Measurements from ENCODE around the gene LRRC58. TPM values are rescaled to one million over a fixed set of nuclear protein-coding genes. Genes with fewer than 3 reads are reported as not detected.
A peak's percentile ranks its signal among the peaks of the same experiment; 100 is the strongest.
"Not testable (repeated sequence)": the region's sequence is repeated elsewhere in the genome, so short reads cannot be mapped to it uniquely, and the experiment has no call there.

Gene LRRC58
- total RNA-seq, 1 experiment from 2014 or later: 48.5 TPM

GRCh38 chr3:120352017-120352416, 2.9 kb upstream of the LRRC58 start:
- Histone ChIP-seq H3K27me3 (no peaks in the 10 kb centered on the region), H3K27ac (no peak overlapping the region), H3K36me3 (no peaks in the 10 kb centered on the region), H3K4me3 (no peak overlapping the region), H3K9me3 (replicated peaks) (no peaks in the 10 kb centered on the region), H3K4me1 (no peaks in the 10 kb centered on the region)
- no peak for DNase-seq

GRCh38 chr3:120350401-120350941, 1.3 kb upstream of the LRRC58 start:
- H3K27ac ChIP-seq: peak overlapping the region; percentile 89
- no peaks in the 10 kb centered on the region for H3K27me3 ChIP-seq
- H3K4me3 ChIP-seq: peak overlapping the region; percentile 84
- no peaks in the 10 kb centered on the region for H3K4me1 ChIP-seq
- no peaks in the 10 kb centered on the region for H3K9me3 ChIP-seq (replicated peaks)
- peak; percentile 52 to 62 for DNase-seq
- H3K36me3 ChIP-seq: no peaks in the 10 kb centered on the region

- Histone ChIP-seq H3K27me3 (no peaks in the 10 kb centered on the region), H3K9me3 (replicated peaks) (no peaks in the 10 kb centered on the region), H3K4me3 (peak overlapping the region; percentile 84), H3K36me3 (no peaks in the 10 kb centered on the region), H3K27ac (peak overlapping the region; percentile 89), H3K4me1 (no peaks in the 10 kb centered on the region)
- no peak for DNase-seq
Measured at GRCh38 chr3:120349855-120350125, 636 bp upstream of the LRRC58 start.

- DNase-seq: peak in 1 of 2 experiments; percentile 30
- H3K27me3 ChIP-seq: no peaks in the 10 kb centered on the region
- H3K27ac ChIP-seq: peak overlapping the region; percentile 89
Measured at GRCh38 chr3:120348065-120348990, 826 bp downstream of the LRRC58 start.

GRCh38 chr3:120344349-120344748, 4.8 kb downstream of the LRRC58 start:
- DNase-seq: no peak
- Histone ChIP-seq H3K4me3 (no peak overlapping the region), H3K36me3 (peaks cover 33% of the 10 kb centered on the region), H3K27me3 (no peaks in the 10 kb centered on the region), H3K9me3 (replicated peaks) (peaks cover 11% of the 10 kb centered on the region), H3K4me1 (no peaks in the 10 kb centered on the region), H3K27ac (no peak overlapping the region)

More at GRCh38 chr3:120348065-120348990, 826 bp downstream of the LRRC58 start:
- H3K9me3 ChIP-seq (replicated peaks): no peaks in the 10 kb centered on the region
- no peaks in the 10 kb centered on the region for H3K4me1 ChIP-seq
- H3K4me3 ChIP-seq: peak overlapping the region; percentile 84
- H3K36me3 ChIP-seq: peaks cover 2% of the 10 kb centered on the region

GRCh38 chr3:120341658-120342346, 7.4 kb downstream of the LRRC58 start:
- Histone ChIP-seq H3K27ac (no peak overlapping the region), H3K27me3 (no peaks in the 10 kb centered on the region), H3K4me1 (no peaks in the 10 kb centered on the region), H3K4me3 (no peak overlapping the region), H3K9me3 (replicated peaks) (peaks cover 14% of the 10 kb centered on the region), H3K36me3 (peaks cover 49% of the 10 kb centered on the region)
- no peak for DNase-seq

- H3K27ac ChIP-seq: no peak overlapping the region
- peaks cover 62% of the 10 kb centered on the region for H3K36me3 ChIP-seq
- H3K9me3 ChIP-seq (replicated peaks): peaks cover 14% of the 10 kb centered on the region
- DNase-seq: no peak
- H3K4me1 ChIP-seq: no peaks in the 10 kb centered on the region
- H3K27me3 ChIP-seq: no peaks in the 10 kb centered on the region
- no peak overlapping the region for H3K4me3 ChIP-seq
Measured at GRCh38 chr3:120339362-120339761, 9.8 kb downstream of the LRRC58 start.

GRCh38 chr3:120338517-120338916, 10.6 kb downstream of the LRRC58 start:
- H3K27ac ChIP-seq: no peak overlapping the region
- H3K27me3 ChIP-seq: no peaks in the 10 kb centered on the region
- peaks cover 14% of the 10 kb centered on the region for H3K9me3 ChIP-seq (replicated peaks)
- H3K36me3 ChIP-seq: peaks cover 70% of the 10 kb centered on the region
- DNase-seq: no peak
- no peak overlapping the region for H3K4me3 ChIP-seq
- no peaks in the 10 kb centered on the region for H3K4me1 ChIP-seq

- no peak for DNase-seq
- H3K9me3 ChIP-seq (replicated peaks): 0 out of 2 replicates have a peak, but pooled peaks cover 2% of the 10 kb centered on the region
- H3K27ac ChIP-seq: no peak overlapping the region
- no peaks in the 10 kb centered on the region for H3K4me1 ChIP-seq
- H3K27me3 ChIP-seq: no peaks in the 10 kb centered on the region
- H3K36me3 ChIP-seq: peaks cover 64% of the 10 kb centered on the region
- H3K4me3 ChIP-seq: no peak overlapping the region
Measured at GRCh38 chr3:120332646-120333045, 16.5 kb downstream of the LRRC58 start.

- peaks cover 65% of the 10 kb centered on the region for H3K36me3 ChIP-seq
- H3K4me1 ChIP-seq: no peaks in the 10 kb centered on the region
- H3K9me3 ChIP-seq (replicated peaks): no peaks in the 10 kb centered on the region
- no peak overlapping the region for H3K27ac ChIP-seq
- H3K27me3 ChIP-seq: no peaks in the 10 kb centered on the region
- DNase-seq: no peak
- no peak overlapping the region for H3K4me3 ChIP-seq
Measured at GRCh38 chr3:120331076-120331475, 18.1 kb downstream of the LRRC58 start.

- Histone ChIP-seq H3K4me1 (no peaks in the 10 kb centered on the region), H3K27me3 (no peaks in the 10 kb centered on the region), H3K36me3 (peaks cover 45% of the 10 kb centered on the region), H3K9me3 (replicated peaks) (no peaks in the 10 kb centered on the region), H3K27ac (no peak overlapping the region), H3K4me3 (no peak overlapping the region)
- DNase-seq: no peak
Measured at GRCh38 chr3:120326784-120327183, 22.4 kb downstream of the LRRC58 start.

- no peak for DNase-seq
Measured at GRCh38 chr3:120324190-120324589, 25.0 kb downstream of the LRRC58 start.

GRCh38 chr3:120323761-120324160, 25.4 kb downstream of the LRRC58 start:
- H3K36me3 ChIP-seq: peaks cover 22% of the 10 kb centered on the region
- not testable (repeated sequence) for H3K9me3 ChIP-seq (replicated peaks); DNase-seq

More at GRCh38 chr3:120324190-120324589, 25.0 kb downstream of the LRRC58 start:
- H3K27me3 ChIP-seq: no peaks in the 10 kb centered on the region
- peaks cover 26% of the 10 kb centered on the region for H3K36me3 ChIP-seq
- peaks cover 2% of the 10 kb centered on the region; the same call in 1 of the 2 replicates for H3K9me3 ChIP-seq (replicated peaks)
- no peak overlapping the region for H3K4me3 ChIP-seq
- H3K4me1 ChIP-seq: no peaks in the 10 kb centered on the region
- no peak overlapping the region for H3K27ac ChIP-seq

GRCh38 chr3:120311863-120312794, 37.0 kb downstream of the LRRC58 start:
- Histone ChIP-seq H3K4me3 (no peak overlapping the region), H3K36me3 (no peaks in the 10 kb centered on the region), H3K4me1 (no peaks in the 10 kb centered on the region), H3K9me3 (replicated peaks) (peaks cover 11% of the 10 kb centered on the region), H3K27me3 (no peaks in the 10 kb centered on the region), H3K27ac (no peak overlapping the region)
- DNase-seq: no peak

More at GRCh38 chr3:120323761-120324160, 25.4 kb downstream of the LRRC58 start:
- not testable (repeated sequence) for H3K27ac ChIP-seq, H3K27me3 ChIP-seq, H3K4me1 ChIP-seq, H3K4me3 ChIP-seq

All from SJCRH30 (cell line).